NCI-H510A treated with DMSO at 0.1 percent for 48 hours (cell line): Measurements from ENCODE around the gene PCNX2.
"Not testable (repeated sequence)": the region's sequence is repeated elsewhere in the genome, so short reads cannot be mapped to it uniquely, and the experiment has no call there.

Experiments
- DNase-seq: peaks from one replicate; lab custom pipeline; 2025; lab: John Stamatoyannopoulos, UW

The PCNX2 gene

GRCh38 chr1:233217832-233218231, 77.7 kb downstream of the PCNX2 start:
- DNase-seq = no peak

GRCh38 chr1:233216009-233216408, 79.5 kb downstream of the PCNX2 start:
- no peak for DNase-seq

GRCh38 chr1:233215135-233215760, 80.3 kb downstream of the PCNX2 start:
- DNase-seq = no peak

- DNase-seq = no peak
Measured at GRCh38 chr1:233211595-233211994, 83.9 kb downstream of the PCNX2 start.

- no peak for DNase-seq
Measured at GRCh38 chr1:233211106-233211505, 84.4 kb downstream of the PCNX2 start.

GRCh38 chr1:233209481-233209880, 86.0 kb downstream of the PCNX2 start:
- no peak for DNase-seq

GRCh38 chr1:233208687-233209086, 86.8 kb downstream of the PCNX2 start:
- no peak for DNase-seq

GRCh38 chr1:233197940-233198339, 97.6 kb downstream of the PCNX2 start:
- DNase-seq = peak; percentile 81

- DNase-seq = no peak
Measured at GRCh38 chr1:233193741-233194140, 101.8 kb downstream of the PCNX2 start.

GRCh38 chr1:233190987-233191386, 104.5 kb downstream of the PCNX2 start:
- DNase-seq = no peak

GRCh38 chr1:233189526-233189925, 106.0 kb downstream of the PCNX2 start:
- DNase-seq = no peak

GRCh38 chr1:233188061-233188460, 107.5 kb downstream of the PCNX2 start:
- no peak for DNase-seq

GRCh38 chr1:233183226-233184020, 112.1 kb downstream of the PCNX2 start:
- no peak for DNase-seq

- no peak for DNase-seq
Measured at GRCh38 chr1:233182587-233182986, 112.9 kb downstream of the PCNX2 start.

GRCh38 chr1:233180641-233181364, 114.7 kb downstream of the PCNX2 start:
- DNase-seq = no peak

GRCh38 chr1:233179638-233180037, 115.9 kb downstream of the PCNX2 start:
- DNase-seq = not testable (repeated sequence)

GRCh38 chr1:233172201-233172600, 123.3 kb downstream of the PCNX2 start:
- DNase-seq = no peak

- no peak for DNase-seq
Measured at GRCh38 chr1:233170741-233171140, 124.8 kb downstream of the PCNX2 start.

- DNase-seq = no peak
Measured at GRCh38 chr1:233168384-233168783, 127.1 kb downstream of the PCNX2 start.

GRCh38 chr1:233166896-233167295, 128.6 kb downstream of the PCNX2 start:
- DNase-seq = no peak

- no peak for DNase-seq
Measured at GRCh38 chr1:233163696-233164095, 131.8 kb downstream of the PCNX2 start.

- no peak for DNase-seq
Measured at GRCh38 chr1:233158322-233158721, 137.2 kb downstream of the PCNX2 start.

- DNase-seq = no peak
Measured at GRCh38 chr1:233157245-233157644, 138.3 kb downstream of the PCNX2 start.
